Activated gamma-delta T cell treated with Interleukin-2 at 50 U/mL for 16 hours (primary cell): ENCODE results near the gene EIF1B.

Experiments used
- DNase-seq: peaks from one replicate; pipeline ENCODE4 v3.0.0-alpha.2; 2020

EIF1B gene

GRCh38 chr3:40355410-40355809 is 45.9 kb downstream of the EIF1B start:
- DNase-seq: no peak

DNA sequence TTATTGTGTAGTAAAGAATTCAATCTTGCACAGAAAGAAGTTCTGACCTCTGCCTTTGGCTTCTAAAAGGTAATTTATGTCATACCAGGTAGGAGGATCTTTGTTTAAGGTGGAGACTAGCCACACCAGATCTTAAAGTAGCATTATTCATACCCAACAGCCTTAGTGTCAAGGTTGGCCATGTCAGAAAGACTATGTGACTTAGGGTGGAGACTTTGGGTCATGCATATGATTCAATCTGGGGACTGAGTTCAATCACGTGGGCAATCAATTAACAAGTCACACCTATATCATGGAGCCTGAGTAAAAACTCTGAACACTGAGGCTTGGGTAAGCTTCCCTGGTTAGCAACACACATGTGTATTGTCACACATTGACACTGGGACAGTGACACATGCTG is 48.9 kb downstream of the EIF1B start:
- DNase-seq: no peak
